ENCODE results near the gene ZNF710. TPM values are rescaled to one million over a fixed set of nuclear protein-coding genes. Genes with fewer than 3 reads are reported as not detected.

The ZNF710 gene
- polyA plus RNA-seq, 1 of the 3 experiments (the other 2 are of a cell fraction): 2.7 TPM

DNA sequence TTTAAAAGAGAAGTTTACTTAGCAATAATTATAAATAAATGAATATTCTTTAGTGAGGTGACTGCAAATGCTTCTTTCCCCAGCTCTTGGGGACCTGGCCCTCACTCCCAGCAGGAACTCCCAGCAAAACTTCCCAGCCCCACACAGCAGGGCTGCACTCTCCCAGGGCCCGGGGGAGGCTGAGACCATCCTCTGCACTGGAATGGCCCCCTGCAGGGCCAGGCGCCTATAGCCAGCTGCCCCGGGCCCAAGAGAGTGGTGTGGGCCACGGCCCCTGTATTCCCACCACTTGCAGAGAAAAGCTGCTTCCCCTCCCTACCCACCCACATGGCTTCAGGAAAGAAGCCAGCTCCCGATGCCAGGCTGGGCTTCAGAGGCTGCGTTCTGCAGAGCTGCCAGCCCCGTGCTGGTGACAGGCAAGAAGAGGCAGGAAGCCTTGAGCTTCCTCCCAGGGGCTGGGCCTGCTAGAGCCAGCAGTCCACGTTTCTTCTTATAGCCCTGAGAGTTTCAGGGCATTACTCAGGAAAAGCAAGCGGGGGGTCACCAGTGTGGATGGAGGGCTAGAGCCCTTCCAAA lies 81.1 kb downstream of the ZNF710 start (continued):
- TF ChIP-seq PBX3 (IDR thresholded peaks at IDR 0.05): no peak
- no peak for TF ChIP-seq SIN3A (IDR thresholded peaks at IDR 0.05; ENCODE audit: borderline replicate concordance, low read depth, low read length)
- no peak for TF ChIP-seq YY1 (IDR thresholded peaks at IDR 0.05; ENCODE audit: low read depth)
- TF ChIP-seq MAX (IDR thresholded peaks at IDR 0.05; ENCODE audit: low read depth): no peak
- no peak for TF ChIP-seq JUND (IDR thresholded peaks at IDR 0.05)
- no peak for TF ChIP-seq TEAD4 (IDR thresholded peaks at IDR 0.05; ENCODE audit: borderline replicate concordance, insufficient read depth)
- no peak for TF ChIP-seq RFX5 (IDR thresholded peaks at IDR 0.05; ENCODE audit: low read length)

DNA sequence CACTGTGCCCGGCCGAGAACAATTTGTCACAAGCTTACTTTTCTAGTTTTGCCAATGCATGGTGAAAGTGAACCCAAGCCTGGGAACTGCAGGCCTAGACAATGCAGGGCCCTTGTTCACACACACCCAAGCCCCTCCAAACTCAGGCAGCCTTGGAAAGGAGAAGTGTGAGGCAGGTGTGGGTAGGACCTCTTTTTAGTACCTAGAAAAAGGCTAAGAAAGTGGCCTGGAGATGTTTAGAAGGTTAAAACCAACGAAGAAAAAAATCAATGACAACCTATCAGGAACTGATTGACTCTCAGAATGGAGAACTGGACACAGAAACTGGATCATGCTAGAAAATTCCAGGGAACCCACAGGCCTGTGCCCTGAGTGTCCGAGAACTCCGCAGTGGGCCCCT lies 82.3 kb downstream of the ZNF710 start:
- WGBS (ENCODE audit: low lambda C conversion rate): 97% methylated on average over 3 of the region's 5 CpGs
- H3K9me2 ChIP-seq: no peaks in the 10 kb centered on the region
- no peaks in the 10 kb centered on the region for H3F3A ChIP-seq (replicated peaks; ENCODE audit: insufficient read depth)
- H3K9ac ChIP-seq: no peak overlapping the region
- H3K4me2 ChIP-seq: no peak overlapping the region
- peaks cover 6 to 13% of the 10 kb centered on the region in 2 experiments for H3K36me3 ChIP-seq (replicated peaks in 1 of 2; ENCODE audit: control insufficient read depth in 1 of 2, insufficient read depth in 2 of 2, low read length in 1 of 2)
- DNase-seq: no peak
- H3K27me3 ChIP-seq (ENCODE audit: insufficient read depth): no peaks in the 10 kb centered on the region
- no peaks in the 10 kb centered on the region for H3K4me1 ChIP-seq (ENCODE audit: control insufficient read depth in 1 of 2, insufficient read depth in 2 of 2, low read depth in 1 of 2, low read length in 1 of 2)
- no peaks in the 10 kb centered on the region for H3K79me2 ChIP-seq (ENCODE audit: insufficient read depth)
- H3K4me3 ChIP-seq (ENCODE audit: low read depth in 2 of 2, low read length in 1 of 2): no peak overlapping the region
- ChIA-PET CTCF (interaction anchor here (1.0 to 4.9 kb wide), 3 partner anchors 13 to 322 kb away, joined by 3 to 25 read pairs (median 4); no protein-coding TSS in a partner anchor), POLR2A (interaction anchor here (0.9 kb wide), 1 partner anchor 189 kb away, joined by 5 read pairs; no protein-coding TSS in a partner anchor)
- H2AFZ ChIP-seq (ENCODE audit: low read depth): no peak overlapping the region
- no peak overlapping the region for H3K27ac ChIP-seq (ENCODE audit: low read depth in 2 of 2, low read length in 1 of 2)
- TF ChIP-seq ELF1 (IDR thresholded peaks at IDR 0.05) (no peak), ZBTB33 (IDR thresholded peaks at IDR 0.05; ENCODE audit: borderline replicate concordance, low read depth) (no peak), IRF3 (IDR thresholded peaks at IDR 0.05; ENCODE audit: low read depth, low read length) (no peak), YY1 (IDR thresholded peaks at IDR 0.05; ENCODE audit: low read depth) (no peak), TAF1 (IDR thresholded peaks at IDR 0.05; ENCODE audit: borderline replicate concordance, low read depth, low read length) (no peak), CHD2 (IDR thresholded peaks at IDR 0.05; ENCODE audit: low read length, partially characterized antibody) (no peak), RCOR1 (IDR thresholded peaks at IDR 0.05; ENCODE audit: low read length) (no peak), EP300 (IDR thresholded peaks at IDR 0.05; ENCODE audit: borderline replicate concordance in 1 of 2, low read depth in 1 of 2, low read length in 1 of 2) (no peak), SIN3A (IDR thresholded peaks at IDR 0.05; ENCODE audit: borderline replicate concordance, low read depth, low read length) (no peak), FOXJ3 (CRISPR knock-in tag; IDR thresholded peaks at IDR 0.05) (no peak), REST (IDR thresholded peaks at IDR 0.05; ENCODE audit: low read depth, low read length) (no peak), PBX3 (IDR thresholded peaks at IDR 0.05) (no peak), FOSL2 (IDR thresholded peaks at IDR 0.05; ENCODE audit: borderline replicate concordance, low read depth) (no peak), TEAD4 (IDR thresholded peaks at IDR 0.05; ENCODE audit: borderline replicate concordance, insufficient read depth) (no peak), TCF12 (IDR thresholded peaks at IDR 0.05) (no peak)
- TF ChIP-seq, protein P1, sequence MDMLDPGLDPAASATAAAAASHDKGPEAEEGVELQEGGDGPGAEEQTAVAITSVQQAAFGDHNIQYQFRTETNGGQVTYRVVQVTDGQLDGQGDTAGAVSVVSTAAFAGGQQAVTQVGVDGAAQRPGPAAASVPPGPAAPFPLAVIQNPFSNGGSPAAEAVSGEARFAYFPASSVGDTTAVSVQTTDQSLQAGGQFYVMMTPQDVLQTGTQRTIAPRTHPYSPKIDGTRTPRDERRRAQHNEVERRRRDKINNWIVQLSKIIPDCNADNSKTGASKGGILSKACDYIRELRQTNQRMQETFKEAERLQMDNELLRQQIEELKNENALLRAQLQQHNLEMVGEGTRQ (IDR thresholded peaks at IDR 0.05; ENCODE audit: borderline replicate concordance, low read depth, low read length): no peak
- no peaks in the 10 kb centered on the region for H3K9me3 ChIP-seq
- H4K20me1 ChIP-seq (ENCODE audit: insufficient read depth): no peaks in the 10 kb centered on the region
